Transverse colon (tissue), 4 donors: ENCODE results near the gene PHYKPL. TPM values are rescaled to one million over a fixed set of nuclear protein-coding genes. Genes with fewer than 3 reads are reported as not detected.
A peak's percentile ranks its signal among the peaks of the same experiment; 100 is the strongest.

Experiments
- DNase-seq: peaks from one replicate; pipeline ENCODE4 v3.0.0-alpha.2; 2019
- H3K27ac ChIP-seq, 4 donors: fragments of 200-600 bp; sonication (generic); 2 replicates each; pipeline ENCODE4 v1.5.1; 2016 to 2018; ENCODE audit warnings: inconsistent platforms in 4 of 4
- H3K27me3 ChIP-seq: fragments of 200-600 bp; sonication (generic); 2 replicates; pipeline ENCODE4 v1.5.1; 2017; ENCODE audit warnings: inconsistent platforms
- H3K36me3 ChIP-seq, 4 donors: fragments of 200-600 bp; sonication (generic); 2 replicates each; pipeline ENCODE4 v1.5.1; 2017 to 2019; ENCODE audit warnings: inconsistent platforms in 4 of 4
- H3K4me1 ChIP-seq, 4 donors: fragments of 200-600 bp; sonication (generic); 2 replicates each; pipeline ENCODE4 v1.5.1; 2017 to 2020; ENCODE audit warnings: inconsistent platforms in 4 of 4
- H3K4me3 ChIP-seq, 4 donors: fragments of 200-600 bp; sonication (generic); 1 replicate in 1 of 4; 2 replicates in 3 of 4; pipeline versions ENCODE4 v1.5.1 to v1.6.1; 2017 to 2019; ENCODE audit warnings: inconsistent platforms in 4 of 4
- H3K9me3 ChIP-seq, 2 donors: fragments of 200-600 bp; sonication (generic); 2 replicates each; pipeline ENCODE4 v1.5.1; 2017 to 2019; ENCODE audit warnings: inconsistent platforms in 2 of 2
- CTCF ChIP-seq, 5 experiments: fragments of 200-600 bp in 3 of 5; fragments of 450-650 bp in 2 of 5; sonication (generic) in 3 of 5; IDR thresholded peaks; 1 replicate in 2 of 5; 2 replicates in 3 of 5; pipeline ENCODE4 v1.5.1; 2016 to 2017; ENCODE audit warnings: antibody characterized with exemption in 5 of 5, inconsistent platforms in 3 of 5, mild to moderate bottlenecking in 2 of 5, moderate library complexity in 1 of 5
- EP300 ChIP-seq: sonication (generic); formaldehyde crosslinking; IDR thresholded peaks from one replicate; pipeline ENCODE4 v1.6.1; 2017; ENCODE audit warnings: antibody characterized with exemption, low read depth
- POLR2A ChIP-seq: fragments of 450-650 bp; IDR thresholded peaks from one replicate; pipeline ENCODE4 v1.6.1; 2016; ENCODE audit warnings: antibody characterized with exemption, mild to moderate bottlenecking, moderate library complexity
- POLR2AphosphoS5 ChIP-seq, 3 donors: sonication (generic); formaldehyde crosslinking; IDR thresholded peaks; one replicate each; pipeline ENCODE4 v1.6.1; 2016; ENCODE audit warnings: antibody characterized with exemption in 3 of 3
- WGBS, 2 donors: methylation state at CpG; one replicate each; pipeline ENCODE4 v1.1.5; 2018; ENCODE audit warnings: low coverage in 1 of 2; 5-methylcytosine and 5-hydroxymethylcytosine counted together
- in situ Hi-C, 4 donors: fragments of 200-750 bp; cut with MboI; loops; one replicate each; pipeline versions ENCODE4 v1.15.0 to v1.15.1; 2017; ENCODE audit warnings: low sequenced_read_pairs in 3 of 4, low pct_ligation_motif_present in 1 of 4, low pct_unique_long_range_greater_than_20kb in 1 of 4
- intact Hi-C: fragments of 100-400 bp; cut with DNase I; formaldehyde crosslinking; loops from one replicate; pipeline ENCODE4 v1.15.1; 2023; ENCODE audit warnings: low total_unique reads
- total RNA-seq, 4 donors: library from RNA; depleted of rRNA; stranded (reverse); fragments of >200 nt; gene quantifications; one replicate each; pipeline ENCODE4 v1.1.0, GENCODE V29; 2016

The PHYKPL gene
- total RNA-seq, 4 donors from 2014 or later, result 124 to 405 (median 197) TPM

- intact Hi-C loops (no loop called here), in situ Hi-C loops (loop anchor here in 1 of 4 donors (10.0 kb wide), 1 partner anchor 91 kb away; no protein-coding TSS in a partner anchor)
- no peak for TF ChIP-seq POLR2A
- no peak for TF ChIP-seq POLR2AphosphoS5 (IDR thresholded peaks at IDR 0.05)
- TF ChIP-seq CTCF (IDR thresholded peaks at IDR 0.05), result no peak
- no peak for TF ChIP-seq EP300
- no peaks in the 10 kb centered on the region for H3K9me3 ChIP-seq
- H3K27me3 ChIP-seq, result peaks cover 29% of the 10 kb centered on the region
- H3K36me3 ChIP-seq, result no peaks in the 10 kb centered on the region
- no peak for DNase-seq
- H3K27ac ChIP-seq, result no peak overlapping the region
- WGBS, 2 donors, result 77% methylated on average over 38 of the region's 38 CpGs; no CpG with 5 or more reads in 1 of the 2 donors
- H3K4me3 ChIP-seq, result no peak overlapping the region
- peaks cover 3 to 9% (median 5%) of the 10 kb centered on the region in 4 donors for H3K4me1 ChIP-seq
Measured at GRCh38 chr5:178165581-178165980, 67.0 kb downstream of the PHYKPL start.

GRCh38 chr5:178163772-178164735 is 68.5 kb downstream of the PHYKPL start:
- H3K4me1 ChIP-seq, result peaks cover 3 to 9% (median 5%) of the 10 kb centered on the region in 4 donors
- intact Hi-C loops (loop anchor here (2.0 kb wide), 1 partner anchor 87 kb away; no protein-coding TSS in a partner anchor), in situ Hi-C loops (loop anchor here (5.0 to 10.0 kb wide), 3 partner anchors 87 to 92 kb away; no protein-coding TSS in a partner anchor)
- peak; percentile 92 for DNase-seq
- no peaks in the 10 kb centered on the region for H3K9me3 ChIP-seq
- WGBS, 2 donors, result 11 to 27% methylated on average over 7 to 33 of the region's 33 CpGs
- H3K4me3 ChIP-seq, result no peak overlapping the region
- H3K27ac ChIP-seq, result no peak overlapping the region
- peaks cover 29% of the 10 kb centered on the region for H3K27me3 ChIP-seq
- H3K36me3 ChIP-seq, result no peaks in the 10 kb centered on the region
- no peak for TF ChIP-seq POLR2A
- TF ChIP-seq EP300, result no peak
- peak; percentile 96 to 99 (median 99) for TF ChIP-seq CTCF (IDR thresholded peaks at IDR 0.05)
- TF ChIP-seq POLR2AphosphoS5 (IDR thresholded peaks at IDR 0.05), result no peak

- Histone ChIP-seq H3K36me3 (no peaks in the 10 kb centered on the region), H3K4me1 (peaks cover 3 to 9% (median 5%) of the 10 kb centered on the region in 4 donors), H3K4me3 (no peak overlapping the region), H3K27ac (no peak overlapping the region), H3K9me3 (no peaks in the 10 kb centered on the region), H3K27me3 (peaks cover 29% of the 10 kb centered on the region)
- no peak for DNase-seq
- intact Hi-C loops (loop anchor here (2.0 kb wide), 1 partner anchor 86 kb away; no protein-coding TSS in a partner anchor), in situ Hi-C loops (loop anchor here (5.0 to 10.0 kb wide), 3 partner anchors 85 to 90 kb away; no protein-coding TSS in a partner anchor)
- TF ChIP-seq POLR2A (no peak), POLR2AphosphoS5 (IDR thresholded peaks at IDR 0.05) (no peak), EP300 (no peak)
- WGBS, 2 donors, result 40 to 92% methylated on average over 1 to 9 of the region's 9 CpGs
Measured at GRCh38 chr5:178162481-178162880, 70.1 kb downstream of the PHYKPL start.

- Histone ChIP-seq H3K9me3 (no peaks in the 10 kb centered on the region), H3K4me3 (no peak overlapping the region), H3K36me3 (no peaks in the 10 kb centered on the region), H3K4me1 (peaks cover 3 to 9% (median 5%) of the 10 kb centered on the region in 4 donors), H3K27me3 (peaks cover 23% of the 10 kb centered on the region), H3K27ac (no peak overlapping the region)
- intact Hi-C loops (no loop called here), in situ Hi-C loops (loop anchor here (5.0 to 10.0 kb wide), 3 partner anchors 83 to 88 kb away; no protein-coding TSS in a partner anchor)
- TF ChIP-seq POLR2AphosphoS5 (IDR thresholded peaks at IDR 0.05) (no peak), POLR2A (no peak), CTCF (IDR thresholded peaks at IDR 0.05) (no peak), EP300 (no peak)
- 60 to 87% methylated on average over 3 to 5 of the region's 5 CpGs for WGBS, 2 donors
- DNase-seq, result no peak
Measured at GRCh38 chr5:178160176-178160575, 72.4 kb downstream of the PHYKPL start.

Other genes with a start within 250 kb of the PHYKPL start
- gene PROP1, start 236.6 kb downstream of the PHYKPL start, total RNA-seq, result not detected
- gene N4BP3, start 119.3 kb downstream of the PHYKPL start, total RNA-seq, result 1 to 10 TPM in 2 of 4 donors, under 1 TPM in 2; 0.55 to 2.6 (median 1.2) TPM
- 100 to 1,000 TPM in 1 of 4 donors, 10 to 100 TPM in 3; 36.7 to 149 (median 37.8) TPM for gene RMND5B, start 101.8 kb downstream of the PHYKPL start, total RNA-seq
- 100 to 1,000 TPM in 2 of 4 donors, 10 to 100 TPM in 2; 28.1 to 116 (median 96.7) TPM for gene NHP2, start 78.9 kb downstream of the PHYKPL start, total RNA-seq
- not detected for gene GMCL2, start 45.4 kb downstream of the PHYKPL start, total RNA-seq
- gene HNRNPAB, start 28.3 kb downstream of the PHYKPL start, total RNA-seq, result 100 to 1,000 TPM; 115 to 199 (median 169) TPM